Measurements from ENCODE around the gene GNB3.
A peak's percentile ranks its signal among the peaks of the same experiment; 100 is the strongest.

DNA sequence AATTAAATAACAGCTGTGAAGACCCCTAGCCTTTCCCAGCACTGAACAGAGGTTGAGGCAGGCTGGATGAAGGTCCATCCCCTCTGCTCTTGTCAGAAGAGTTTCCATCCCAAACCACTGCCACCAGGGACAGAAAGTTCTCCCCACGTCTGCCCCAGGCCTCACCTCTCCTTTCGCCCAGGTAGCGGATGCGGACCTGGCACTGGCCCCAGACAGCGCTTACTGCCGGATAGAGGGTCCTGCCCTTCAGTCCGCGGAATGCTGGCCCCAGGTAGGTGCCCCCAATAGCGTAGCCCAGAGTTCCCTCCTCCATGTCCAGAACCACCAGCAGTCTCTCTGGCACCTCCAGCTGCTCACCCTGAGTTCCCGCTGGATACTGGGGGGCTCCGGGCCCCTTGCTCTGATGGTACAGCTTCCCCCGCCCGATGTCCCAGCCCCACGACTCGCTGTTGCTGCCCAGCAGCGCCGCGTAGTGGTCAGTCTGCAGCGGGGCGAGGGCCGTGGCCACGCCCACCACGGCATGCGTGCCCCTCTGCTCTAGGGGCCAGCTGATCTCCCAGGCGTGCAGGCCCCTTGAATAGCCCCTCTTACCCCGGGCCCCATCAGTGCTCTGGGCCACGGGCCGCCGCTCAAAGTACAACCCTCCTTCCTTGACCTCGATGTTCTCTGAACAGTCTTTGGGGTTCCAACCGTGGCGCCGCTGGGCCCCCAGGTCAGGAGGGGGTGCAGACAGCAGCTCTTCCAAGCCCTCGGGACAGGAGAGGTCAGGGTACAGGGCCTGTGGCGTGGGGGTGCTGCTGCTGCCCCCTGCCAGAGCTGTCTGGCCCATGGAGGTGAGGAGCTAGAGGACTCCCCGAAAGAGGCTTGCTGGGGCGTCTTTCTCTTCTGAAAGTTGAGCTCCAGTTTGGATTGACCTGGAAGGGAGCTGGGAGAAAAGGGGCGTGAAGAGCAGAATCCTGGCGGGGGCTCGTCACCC lies 31.6 kb downstream of the GNB3 start:
- TF ChIP-seq CTCF (conservative IDR thresholded peaks at IDR 0.05; ENCODE audit: low read length) (peak; percentile 92), EZH2phosphoT487 (IDR thresholded peaks at IDR 0.05; ENCODE audit: borderline replicate concordance, low read depth, low read length) (no peak)
